Hematopoietic multipotent progenitor cell treated with erythropoietin and hydrocortisone succinate and interleukin-3 and kit ligand, for 4 days (in vitro differentiated cells): ENCODE data around the gene ARID1B.

Experiments used
- DNase-seq: peaks from one replicate; pipeline ENCODE4 v3.0.0-alpha.2; 2015

The ARID1B gene

GRCh38 chr6:157222201-157222981 is 445.2 kb downstream of the ARID1B start:
- DNase-seq = peak; percentile 33

- peak; percentile 78 for DNase-seq
Measured at GRCh38 chr6:157223021-157223430, 445.8 kb downstream of the ARID1B start.

GRCh38 chr6:157223511-157223910 is 446.3 kb downstream of the ARID1B start:
- DNase-seq = no peak

- no peak for DNase-seq
Measured at GRCh38 chr6:157224178-157224950, 447.2 kb downstream of the ARID1B start.

GRCh38 chr6:157224951-157225574 is 447.9 kb downstream of the ARID1B start:
- no peak for DNase-seq

- DNase-seq = no peak
Measured at GRCh38 chr6:157225575-157225995, 448.4 kb downstream of the ARID1B start.

- no peak for DNase-seq
Measured at GRCh38 chr6:157226026-157226625, 448.9 kb downstream of the ARID1B start.

GRCh38 chr6:157226761-157227160 is 449.6 kb downstream of the ARID1B start:
- DNase-seq = peak; percentile 77

- peak; percentile 70 for DNase-seq
Measured at GRCh38 chr6:157227202-157228166, 450.3 kb downstream of the ARID1B start.

- no peak for DNase-seq
Measured at GRCh38 chr6:157228426-157229131, 451.4 kb downstream of the ARID1B start.

GRCh38 chr6:157229132-157229618 is 452.0 kb downstream of the ARID1B start:
- no peak for DNase-seq

GRCh38 chr6:157229713-157230112 is 452.5 kb downstream of the ARID1B start:
- no peak for DNase-seq

GRCh38 chr6:157230910-157231309 is 453.7 kb downstream of the ARID1B start:
- no peak for DNase-seq

GRCh38 chr6:157232161-157232895 is 455.1 kb downstream of the ARID1B start:
- DNase-seq = no peak

- no peak for DNase-seq
Measured at GRCh38 chr6:157233156-157233555, 456.0 kb downstream of the ARID1B start.

GRCh38 chr6:157233686-157234085 is 456.5 kb downstream of the ARID1B start:
- DNase-seq = no peak

- DNase-seq = peak; percentile 82
Measured at GRCh38 chr6:157235600-157236039, 458.4 kb downstream of the ARID1B start.

- no peak for DNase-seq
Measured at GRCh38 chr6:157236040-157236725, 459.0 kb downstream of the ARID1B start.

- DNase-seq = no peak
Measured at GRCh38 chr6:157238346-157238745, 461.2 kb downstream of the ARID1B start.

- no peak for DNase-seq
Measured at GRCh38 chr6:157239148-157239547, 462.0 kb downstream of the ARID1B start.
